Colonic mucosa (tissue), 4 donors: Measurements from ENCODE around the gene LDAH. TPM values are rescaled to one million over a fixed set of nuclear protein-coding genes. Genes with fewer than 3 reads are reported as not detected.

Experiments used
- DNase-seq: peaks from one replicate; pipeline ENCODE4 v3.0.0-alpha.2; 2020
- H3K27ac ChIP-seq: fragments of 200-600 bp; one replicate; pipeline ENCODE4 v1.8.0; 2021
- H3K27me3 ChIP-seq: fragments of 200-600 bp; one replicate; pipeline ENCODE4 v1.8.0; 2021
- H3K36me3 ChIP-seq: fragments of 200-600 bp; one replicate; pipeline ENCODE4 v1.8.0; 2021
- H3K4me1 ChIP-seq: fragments of 200-600 bp; one replicate; pipeline ENCODE4 v1.8.0; 2021; ENCODE audit warnings: mild to moderate bottlenecking
- H3K4me3 ChIP-seq: fragments of 200-600 bp; one replicate; pipeline ENCODE4 v1.8.0; 2021
- H3K9ac ChIP-seq, 2 donors: one replicate each; pipeline ENCODE4 v1.7.0; 2013; ENCODE audit warnings: control low read depth in 2 of 2, low read depth in 2 of 2, low read length in 2 of 2
- H3K9me3 ChIP-seq: fragments of 200-600 bp; one replicate; pipeline ENCODE4 v1.8.0; 2021
- CTCF ChIP-seq: fragments of 200-600 bp; IDR thresholded peaks from one replicate; pipeline ENCODE4 v1.8.0; 2022; ENCODE audit warnings: antibody characterized with exemption, mild to moderate bottlenecking
- intact Hi-C: fragments of 100-400 bp; cut with DNase I; formaldehyde crosslinking; loops from one replicate; pipeline ENCODE4 v1.14.1; 2022
- total RNA-seq, 2 donors: library from RNA; stranded (reverse); fragmentation: NEBNext Ultra II Directional in 1 of 2; extraction: Animal tissue kit (Norgen Biotek cat#: 25700) in 1 of 2; gene quantifications; one replicate each; pipeline ENCODE4 v1.2.1, GENCODE V29; 2021
- donor health status: healthy.
- donor health status: DM: no; HTN: no; CAD: no.
- donor health status: DM: no; HTN: no; CAD: no.

LDAH gene
- total RNA-seq, 2 donors from 2014 or later: 15.0 to 25.9 TPM

GRCh38 chr2:20661421-20662307 is 161.2 kb downstream of the LDAH start:
- TF ChIP-seq CTCF: peak; percentile 96
- H3K27ac ChIP-seq: no peak overlapping the region
- DNase-seq: peak; percentile 73
- H3K4me3 ChIP-seq: no peak overlapping the region
- H3K9ac ChIP-seq: no peak overlapping the region
- intact Hi-C loops: loop anchor here (2.0 kb wide), 1 partner anchor 303 kb away; no protein-coding TSS in a partner anchor
- peaks cover 46% of the 10 kb centered on the region for H3K27me3 ChIP-seq
- H3K9me3 ChIP-seq: no peaks in the 10 kb centered on the region
- peaks cover 10% of the 10 kb centered on the region for H3K4me1 ChIP-seq
- no peaks in the 10 kb centered on the region for H3K36me3 ChIP-seq

- Histone ChIP-seq H3K4me3 (no peak overlapping the region), H3K4me1 (peaks cover 5% of the 10 kb centered on the region), H3K36me3 (no peaks in the 10 kb centered on the region), H3K9me3 (no peaks in the 10 kb centered on the region), H3K27me3 (peaks cover 37% of the 10 kb centered on the region), H3K9ac (no peak overlapping the region), H3K27ac (no peak overlapping the region)
- TF ChIP-seq CTCF: no peak
- DNase-seq: no peak
- intact Hi-C loops: no loop called here
Observed at GRCh38 chr2:20660506-20661420, 162.1 kb downstream of the LDAH start.

GRCh38 chr2:20657522-20658235 is 165.2 kb downstream of the LDAH start:
- Histone ChIP-seq H3K27me3 (peaks cover 10% of the 10 kb centered on the region), H3K9me3 (no peaks in the 10 kb centered on the region), H3K36me3 (no peaks in the 10 kb centered on the region), H3K4me3 (no peak overlapping the region), H3K27ac (no peak overlapping the region), H3K9ac (no peak overlapping the region), H3K4me1 (no peaks in the 10 kb centered on the region)
- DNase-seq: no peak
- intact Hi-C loops: no loop called here
- no peak for TF ChIP-seq CTCF

GRCh38 chr2:20656561-20656960 is 166.3 kb downstream of the LDAH start:
- no peak for DNase-seq
- no peak for TF ChIP-seq CTCF
- Histone ChIP-seq H3K4me3 (no peak overlapping the region), H3K36me3 (no peaks in the 10 kb centered on the region), H3K4me1 (no peaks in the 10 kb centered on the region), H3K9ac (no peak overlapping the region), H3K27ac (no peak overlapping the region), H3K27me3 (no peaks in the 10 kb centered on the region), H3K9me3 (no peaks in the 10 kb centered on the region)
- intact Hi-C loops: no loop called here

GRCh38 chr2:20654535-20654813 is 168.4 kb downstream of the LDAH start:
- H3K9ac ChIP-seq: no peak overlapping the region
- no peak for DNase-seq
- H3K9me3 ChIP-seq: no peaks in the 10 kb centered on the region
- intact Hi-C loops: no loop called here
- H3K4me3 ChIP-seq: no peak overlapping the region
- no peak overlapping the region for H3K27ac ChIP-seq
- H3K27me3 ChIP-seq: no peaks in the 10 kb centered on the region
- no peaks in the 10 kb centered on the region for H3K36me3 ChIP-seq
- H3K4me1 ChIP-seq: peaks cover 8% of the 10 kb centered on the region
- TF ChIP-seq CTCF: no peak
